Suprapubic skin (tissue), 4 donors: ENCODE measurements around the gene CCDC127. TPM values are rescaled to one million over a fixed set of nuclear protein-coding genes. Genes with fewer than 3 reads are reported as not detected.
A peak's percentile ranks its signal among the peaks of the same experiment; 100 is the strongest.

Experiments
- DNase-seq, 2 donors: peaks; one replicate each; pipeline ENCODE4 v3.0.0-alpha.2; 2019; ENCODE audit warnings: low spot score in 2 of 2
- H3K27ac ChIP-seq: fragments of 200-600 bp; sonication (generic); one replicate; pipeline ENCODE4 v1.5.1; 2019
- H3K27me3 ChIP-seq: fragments of 200-600 bp; sonication (generic); one replicate; pipeline ENCODE4 v1.5.1; 2019
- H3K36me3 ChIP-seq: fragments of 200-600 bp; sonication (generic); one replicate; pipeline ENCODE4 v1.5.1; 2019
- H3K4me1 ChIP-seq: fragments of 200-600 bp; sonication (generic); one replicate; pipeline ENCODE4 v1.5.1; 2019
- H3K4me3 ChIP-seq: fragments of 200-600 bp; sonication (generic); one replicate; pipeline ENCODE4 v1.5.1; 2019; ENCODE audit warnings: mild to moderate bottlenecking
- H3K9me3 ChIP-seq: fragments of 200-600 bp; sonication (generic); one replicate; pipeline ENCODE4 v1.5.1; 2019
- EP300 ChIP-seq: sonication (generic); formaldehyde crosslinking; IDR thresholded peaks from one replicate; pipeline ENCODE4 v1.6.1; 2017; ENCODE audit warnings: antibody characterized with exemption
- POLR2A ChIP-seq, 2 donors: fragments of 450-650 bp; IDR thresholded peaks; one replicate each; pipeline ENCODE4 v1.6.1; 2017; ENCODE audit warnings: antibody characterized with exemption in 2 of 2, mild to moderate bottlenecking in 2 of 2, moderate library complexity in 2 of 2
- POLR2AphosphoS5 ChIP-seq, 3 donors: sonication (generic); formaldehyde crosslinking; IDR thresholded peaks; one replicate each; pipeline ENCODE4 v1.6.1; 2017; ENCODE audit warnings: antibody characterized with exemption in 3 of 3
- WGBS: methylation state at CpG from one replicate; pipeline ENCODE4 v1.1.5; 2018; 5-methylcytosine and 5-hydroxymethylcytosine counted together
- total RNA-seq, 4 donors: library from RNA; depleted of rRNA; stranded (reverse); fragments of >200 nt; gene quantifications; one replicate each; pipeline ENCODE4 v1.1.0, GENCODE V29; 2016
- TF ChIP-seq, protein P1 (sequence below), 2 donors: fragments of 200-600 bp in 1 of 2; fragments of 450-650 bp in 1 of 2; sonication (generic) in 1 of 2; IDR thresholded peaks; one replicate each; pipeline ENCODE4 v1.5.1; 2016 to 2019; ENCODE audit warnings: antibody characterized with exemption in 2 of 2, mild to moderate bottlenecking in 1 of 2, moderate library complexity in 1 of 2

Gene CCDC127
- total RNA-seq, 4 donors from 2014 or later = 3.1 to 11.7 (median 5.1) TPM

DNA sequence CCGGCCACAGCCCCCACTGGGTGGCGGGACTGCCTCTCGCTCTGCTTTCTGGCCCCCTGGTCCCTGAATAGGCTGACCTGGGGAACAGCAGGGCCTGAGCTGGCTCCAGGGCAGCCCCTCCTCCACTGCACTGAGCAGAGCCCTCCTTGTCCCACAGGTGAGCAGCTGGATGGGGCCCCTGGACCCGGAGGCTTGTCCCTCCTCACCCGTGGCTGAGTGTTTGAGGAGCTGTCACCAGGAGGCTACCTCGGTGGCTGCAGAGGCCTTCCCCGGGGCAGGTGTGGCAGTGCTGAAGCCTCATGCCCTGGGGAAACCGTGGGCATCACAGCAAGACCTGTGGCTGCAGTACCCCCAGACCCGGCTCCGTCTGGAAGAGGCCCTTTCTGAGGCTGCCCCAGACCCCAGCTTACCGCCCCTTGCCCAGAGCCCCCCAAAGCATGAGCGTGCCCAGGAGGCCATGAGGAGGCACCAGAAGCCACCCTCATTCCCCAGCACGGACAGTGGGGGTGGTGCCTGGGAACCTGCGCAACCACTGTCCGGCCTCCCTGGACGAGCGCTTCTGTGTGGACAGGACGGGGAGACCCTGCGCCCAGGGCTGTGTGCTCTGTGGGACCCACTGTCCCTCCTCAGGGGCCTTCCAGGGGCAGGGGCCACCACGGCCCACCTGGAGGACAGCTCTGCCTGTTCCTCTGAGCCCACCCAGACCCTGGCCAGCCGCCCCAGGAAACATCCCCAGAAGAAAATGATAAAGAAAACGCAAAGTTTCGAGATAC, 55.2 kb downstream of the CCDC127 start:
- no peaks in the 10 kb centered on the region for H3K4me1 ChIP-seq
- no peak overlapping the region for H3K27ac ChIP-seq
- H3K9me3 ChIP-seq = no peaks in the 10 kb centered on the region
- peaks cover 3% of the 10 kb centered on the region for H3K27me3 ChIP-seq
- peak; percentile 45 to 71 for DNase-seq
- no peak overlapping the region for H3K4me3 ChIP-seq
- TF ChIP-seq POLR2A (IDR thresholded peaks at IDR 0.05) (no peak), POLR2AphosphoS5 (IDR thresholded peaks at IDR 0.05) (no peak), EP300 (no peak)
- TF ChIP-seq, protein P1, sequence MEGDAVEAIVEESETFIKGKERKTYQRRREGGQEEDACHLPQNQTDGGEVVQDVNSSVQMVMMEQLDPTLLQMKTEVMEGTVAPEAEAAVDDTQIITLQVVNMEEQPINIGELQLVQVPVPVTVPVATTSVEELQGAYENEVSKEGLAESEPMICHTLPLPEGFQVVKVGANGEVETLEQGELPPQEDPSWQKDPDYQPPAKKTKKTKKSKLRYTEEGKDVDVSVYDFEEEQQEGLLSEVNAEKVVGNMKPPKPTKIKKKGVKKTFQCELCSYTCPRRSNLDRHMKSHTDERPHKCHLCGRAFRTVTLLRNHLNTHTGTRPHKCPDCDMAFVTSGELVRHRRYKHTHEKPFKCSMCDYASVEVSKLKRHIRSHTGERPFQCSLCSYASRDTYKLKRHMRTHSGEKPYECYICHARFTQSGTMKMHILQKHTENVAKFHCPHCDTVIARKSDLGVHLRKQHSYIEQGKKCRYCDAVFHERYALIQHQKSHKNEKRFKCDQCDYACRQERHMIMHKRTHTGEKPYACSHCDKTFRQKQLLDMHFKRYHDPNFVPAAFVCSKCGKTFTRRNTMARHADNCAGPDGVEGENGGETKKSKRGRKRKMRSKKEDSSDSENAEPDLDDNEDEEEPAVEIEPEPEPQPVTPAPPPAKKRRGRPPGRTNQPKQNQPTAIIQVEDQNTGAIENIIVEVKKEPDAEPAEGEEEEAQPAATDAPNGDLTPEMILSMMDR (IDR thresholded peaks at IDR 0.05) = no peak
- H3K36me3 ChIP-seq = no peaks in the 10 kb centered on the region
- WGBS = 88% methylated on average over 5 of the region's 23 CpGs

DNA sequence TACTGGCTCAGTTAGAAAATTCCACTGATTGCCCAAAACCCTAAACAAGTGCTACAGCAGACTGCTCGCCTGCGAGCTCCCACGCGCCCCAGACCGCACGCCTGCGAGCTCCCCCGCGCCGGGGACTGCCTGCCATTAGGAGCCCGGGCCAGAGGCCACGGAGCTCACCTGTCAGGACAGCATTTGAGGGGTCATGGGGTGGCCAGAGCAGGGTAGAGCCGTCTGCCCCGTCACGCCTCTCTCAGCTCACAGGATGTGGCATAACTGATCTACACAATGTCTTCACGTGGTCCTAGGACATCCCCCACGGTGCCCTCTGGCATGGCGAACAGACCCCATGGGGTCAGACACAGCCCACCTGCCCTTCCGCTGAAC, 55.8 kb downstream of the CCDC127 start:
- H3K9me3 ChIP-seq = no peaks in the 10 kb centered on the region
- no peaks in the 10 kb centered on the region for H3K36me3 ChIP-seq
- peak; percentile 40 to 63 for DNase-seq
- TF ChIP-seq POLR2A (IDR thresholded peaks at IDR 0.05) (no peak), EP300 (no peak), POLR2AphosphoS5 (IDR thresholded peaks at IDR 0.05) (no peak)
- TF ChIP-seq, protein P1 (IDR thresholded peaks at IDR 0.05) = no peak
- no peak overlapping the region for H3K4me3 ChIP-seq
- WGBS = 82% methylated on average over 3 of the region's 19 CpGs
- H3K4me1 ChIP-seq = no peaks in the 10 kb centered on the region
- H3K27me3 ChIP-seq = peaks cover 3% of the 10 kb centered on the region
- no peak overlapping the region for H3K27ac ChIP-seq

DNA sequence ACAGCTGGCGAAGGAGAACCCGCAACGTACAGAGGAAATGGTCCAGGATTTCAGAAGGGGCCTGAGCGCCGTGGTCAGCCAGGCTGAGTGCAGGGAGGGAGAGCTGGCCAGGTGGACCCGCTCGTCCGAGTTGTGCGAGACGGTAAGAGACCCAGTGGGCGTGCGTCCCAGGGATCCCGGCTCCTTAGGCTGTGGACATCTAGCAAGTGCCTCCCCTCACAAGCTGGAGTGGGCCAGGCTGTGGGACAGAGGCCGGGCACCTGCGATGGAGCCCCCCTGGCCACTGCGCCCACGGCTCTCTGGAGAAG, 56.2 kb downstream of the CCDC127 start:
- no peaks in the 10 kb centered on the region for H3K36me3 ChIP-seq
- DNase-seq = peak in 1 of 2 donors; percentile 74
- no peak for TF ChIP-seq POLR2AphosphoS5 (IDR thresholded peaks at IDR 0.05)
- no peaks in the 10 kb centered on the region for H3K9me3 ChIP-seq
- H3K4me1 ChIP-seq = no peaks in the 10 kb centered on the region
- 80% methylated on average over 4 of the region's 17 CpGs for WGBS
- H3K4me3 ChIP-seq = no peak overlapping the region
- H3K27me3 ChIP-seq = peaks cover 3% of the 10 kb centered on the region
- H3K27ac ChIP-seq = no peak overlapping the region

DNA sequence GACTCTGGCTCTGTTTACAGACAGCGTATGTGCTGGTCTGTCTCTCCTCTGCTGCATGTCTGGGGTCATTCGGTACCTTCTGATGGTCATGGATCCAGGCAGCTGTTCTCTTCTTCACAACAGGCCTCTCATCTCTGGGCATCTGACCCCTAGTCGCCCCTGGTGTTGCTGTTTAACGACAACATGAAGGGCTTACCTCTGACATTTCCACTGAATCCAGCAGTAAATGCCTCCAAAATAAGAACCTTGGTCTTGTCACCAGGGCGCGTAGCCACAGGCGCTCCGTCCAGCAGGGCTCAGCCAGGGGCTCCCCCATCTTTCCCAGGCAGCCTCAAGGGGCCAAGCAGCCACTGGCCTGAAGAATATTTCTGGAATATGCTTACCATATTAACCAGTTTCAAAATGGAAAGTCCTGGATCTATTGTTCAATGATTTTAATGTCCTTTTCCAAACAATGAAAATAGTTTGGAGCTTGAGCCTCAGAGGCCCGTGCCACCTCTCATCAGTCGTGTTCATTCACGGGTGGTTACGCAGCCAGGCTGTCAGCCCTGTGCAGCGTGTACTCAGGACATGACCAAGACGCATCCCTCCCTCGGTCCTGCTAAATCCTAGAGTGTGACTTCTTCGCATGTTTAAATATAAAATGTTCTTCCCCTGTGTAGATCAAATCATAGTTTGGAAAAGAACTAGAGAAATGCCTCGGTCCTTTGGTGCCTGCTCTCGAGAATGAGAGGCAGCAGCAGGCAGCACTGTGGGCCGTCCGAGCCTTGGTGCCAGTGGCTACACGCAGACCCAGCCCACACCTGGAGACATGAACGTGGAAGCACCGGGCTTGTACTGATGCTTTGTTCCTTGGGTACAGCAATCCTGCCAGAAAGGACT, 56.8 kb downstream of the CCDC127 start:
- H3K4me3 ChIP-seq = no peak overlapping the region
- no peaks in the 10 kb centered on the region for H3K4me1 ChIP-seq
- H3K27ac ChIP-seq = no peak overlapping the region
- peaks cover 3% of the 10 kb centered on the region for H3K27me3 ChIP-seq
- peak in 1 of 2 donors; percentile 53 for DNase-seq
- no peaks in the 10 kb centered on the region for H3K9me3 ChIP-seq
- WGBS = 83% methylated on average over 18 of the region's 23 CpGs
- TF ChIP-seq POLR2AphosphoS5 (IDR thresholded peaks at IDR 0.05) = no peak
- TF ChIP-seq POLR2A (IDR thresholded peaks at IDR 0.05) = no peak
- TF ChIP-seq, protein P1 (IDR thresholded peaks at IDR 0.05) = no peak
- TF ChIP-seq EP300 = no peak
- H3K36me3 ChIP-seq = no peaks in the 10 kb centered on the region

DNA sequence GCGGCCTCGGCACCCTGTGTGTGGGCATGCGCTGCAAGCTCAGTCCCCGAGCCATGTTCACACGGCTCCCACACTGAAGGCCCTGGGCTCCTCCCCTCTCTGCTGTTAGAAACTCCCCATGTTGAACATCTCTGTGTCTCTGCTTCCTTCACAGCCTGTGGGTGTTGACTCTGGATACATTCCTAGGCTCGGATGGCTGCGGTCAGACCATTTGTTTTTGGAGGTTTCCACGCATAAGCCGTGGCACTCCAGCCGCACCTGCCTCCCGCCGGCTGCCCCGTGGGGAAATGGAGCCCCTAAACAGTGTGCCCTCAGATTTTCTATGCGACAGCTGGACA, 57.8 kb downstream of the CCDC127 start:
- TF ChIP-seq EP300 (no peak), POLR2AphosphoS5 (IDR thresholded peaks at IDR 0.05) (no peak), POLR2A (IDR thresholded peaks at IDR 0.05) (no peak)
- TF ChIP-seq, protein P1 (IDR thresholded peaks at IDR 0.05) = no peak
- Histone ChIP-seq H3K27me3 (peaks cover 3% of the 10 kb centered on the region), H3K27ac (no peak overlapping the region), H3K4me3 (no peak overlapping the region), H3K4me1 (no peaks in the 10 kb centered on the region), H3K36me3 (no peaks in the 10 kb centered on the region), H3K9me3 (no peaks in the 10 kb centered on the region)
- 87% methylated on average over 14 of the region's 14 CpGs for WGBS
- DNase-seq = peak in 1 of 2 donors; percentile 78
